H9 (cell line): ENCODE measurements around the gene CALCOCO1. TPM values are rescaled to one million over a fixed set of nuclear protein-coding genes. Genes with fewer than 3 reads are reported as not detected.

ENCODE experiments used
- DNase-seq: peaks from one replicate; pipeline ENCODE4 v3.0.0-alpha.2; 2017
- H2AFZ ChIP-seq: one replicate; pipeline ENCODE4 v1.6.1; 2013; ENCODE audit warnings: mild to moderate bottlenecking, low read length, control low read depth, moderate library complexity
- H2AK5ac ChIP-seq: 2 replicates; pipeline ENCODE4 v1.6.1; 2013; ENCODE audit warnings: low read length, control low read depth, mixed read lengths; ENCODE audit not compliant: insufficient read length
- H2BK120ac ChIP-seq: one replicate; pipeline ENCODE4 v1.6.1; 2013; ENCODE audit warnings: low read depth, mild to moderate bottlenecking, low read length, control low read depth, inconsistent platforms; ENCODE audit not compliant: poor library complexity, severe bottlenecking
- H2BK12ac ChIP-seq: 2 replicates; pipeline ENCODE4 v1.6.1; 2013; ENCODE audit warnings: low read length, control low read depth, mixed read lengths, low read depth; ENCODE audit not compliant: insufficient read length
- H2BK15ac ChIP-seq: 2 replicates; pipeline ENCODE4 v1.6.1; 2013; ENCODE audit warnings: low read depth, low read length, control low read depth
- H2BK20ac ChIP-seq: one replicate; pipeline ENCODE4 v1.6.1; 2013; ENCODE audit warnings: low read depth, mild to moderate bottlenecking, low read length, control low read depth, inconsistent platforms; ENCODE audit not compliant: poor library complexity, severe bottlenecking
- H2BK5ac ChIP-seq: 2 replicates; pipeline ENCODE4 v1.6.1; 2013; ENCODE audit warnings: low read length, control low read depth, mixed read lengths; ENCODE audit not compliant: insufficient read length
- H3K14ac ChIP-seq: 2 replicates; pipeline ENCODE4 v1.6.1; 2013; ENCODE audit warnings: low read length, control low read depth; ENCODE audit not compliant: insufficient read depth
- H3K18ac ChIP-seq: 2 replicates; pipeline ENCODE4 v1.6.1; 2013; ENCODE audit warnings: low read depth, mild to moderate bottlenecking, mixed read lengths, low read length, control low read depth; ENCODE audit not compliant: insufficient read length
- H3K23ac ChIP-seq: 2 replicates; pipeline ENCODE4 v1.6.1; 2013; ENCODE audit warnings: low read length, control low read depth, mixed read lengths, low read depth; ENCODE audit not compliant: insufficient read length
- H3K23me2 ChIP-seq: 2 replicates; pipeline ENCODE4 v1.6.1; 2013; ENCODE audit warnings: low read depth, mild to moderate bottlenecking, mixed read lengths, low read length, control low read depth; ENCODE audit not compliant: insufficient read length, poor library complexity, severe bottlenecking
- H3K27ac ChIP-seq: 2 replicates; pipeline ENCODE4 v1.5.1; 2013; ENCODE audit warnings: low read length, control low read depth, mixed read lengths, low read depth; ENCODE audit not compliant: insufficient read length
- H3K27me3 ChIP-seq: 2 replicates; pipeline ENCODE4 v1.6.1; 2013; ENCODE audit warnings: low read length, control low read depth, inconsistent platforms; ENCODE audit not compliant: insufficient read depth
- H3K4ac ChIP-seq: 2 replicates; pipeline ENCODE4 v1.6.1; 2013; ENCODE audit warnings: low read depth, mild to moderate bottlenecking, control low read depth, inconsistent platforms, low read length, moderate library complexity
- H3K4me1 ChIP-seq: 2 replicates; pipeline ENCODE4 v1.6.1; 2013; ENCODE audit warnings: low read length, control low read depth, inconsistent platforms; ENCODE audit not compliant: insufficient read depth
- H3K4me2 ChIP-seq: 2 replicates; pipeline ENCODE4 v1.6.1; 2013; ENCODE audit warnings: low read length, control low read depth, mixed read lengths; ENCODE audit not compliant: insufficient read length, insufficient read depth
- H3K56ac ChIP-seq: 2 replicates; pipeline ENCODE4 v1.6.1; 2013; ENCODE audit warnings: low read depth, mild to moderate bottlenecking, mixed read lengths, low read length, control low read depth; ENCODE audit not compliant: insufficient read length
- H3K79me1 ChIP-seq: 2 replicates; pipeline ENCODE4 v1.6.1; 2013; ENCODE audit warnings: low read depth, mild to moderate bottlenecking, moderate library complexity, low read length, control low read depth, inconsistent platforms; ENCODE audit not compliant: insufficient read depth, poor library complexity, severe bottlenecking
- H3K79me2 ChIP-seq: 2 replicates; pipeline ENCODE4 v1.6.1; 2013; ENCODE audit warnings: low read length, control low read depth, inconsistent platforms; ENCODE audit not compliant: insufficient read depth
- H3K9ac ChIP-seq: 2 replicates; pipeline ENCODE4 v1.6.1; 2013; ENCODE audit warnings: low read length, control low read depth, mixed read lengths; ENCODE audit not compliant: insufficient read length; ENCODE audit errors: extremely low read depth
- H3K9me3 ChIP-seq: one replicate; pipeline ENCODE4 v1.6.1; 2013; ENCODE audit warnings: low read depth, low read length, inconsistent platforms; ENCODE audit not compliant: control insufficient read depth
- H3T11ph ChIP-seq: one replicate; pipeline ENCODE4 v1.6.1; 2013; ENCODE audit warnings: mild to moderate bottlenecking, low read length, control low read depth, inconsistent platforms
- H4K20me1 ChIP-seq: one replicate; pipeline ENCODE4 v1.6.1; 2013; ENCODE audit not compliant: control insufficient read depth, insufficient read length, insufficient read depth
- H4K5ac ChIP-seq: 2 replicates; pipeline ENCODE4 v1.6.1; 2013; ENCODE audit warnings: low read depth, mild to moderate bottlenecking, mixed read lengths, low read length, control low read depth; ENCODE audit not compliant: insufficient read length
- H4K8ac ChIP-seq: replicated peaks from 2 replicates; pipeline ENCODE4 v1.6.1; 2013; ENCODE audit warnings: low read length, control low read depth, mixed read lengths, low read depth; ENCODE audit not compliant: insufficient read length
- H4K91ac ChIP-seq: 2 replicates; pipeline ENCODE4 v1.6.1; 2013; ENCODE audit warnings: low read depth, mild to moderate bottlenecking, moderate library complexity, mixed read lengths, low read length, control low read depth; ENCODE audit not compliant: insufficient read length
- H3K27ac Mint-ChIP-seq, 3 experiments: 2 replicates in 2 of 3; 3 replicates in 1 of 3; pipeline ENCODE4 v1.8.0; 2020 to 2021; ENCODE audit warnings: mixed read lengths in 3 of 3, mild to moderate bottlenecking in 1 of 3, moderate library complexity in 1 of 3
- H3K27me3 Mint-ChIP-seq: 2 replicates; pipeline ENCODE4 v1.8.0; 2021; ENCODE audit warnings: low read depth, mild to moderate bottlenecking, moderate library complexity, mixed read lengths
- H3K36me3 Mint-ChIP-seq, 3 experiments: 2 replicates in 2 of 3; 3 replicates in 1 of 3; pipeline ENCODE4 v1.8.0; 2020 to 2021; ENCODE audit warnings: low read depth in 3 of 3, mixed read lengths in 3 of 3; ENCODE audit not compliant: insufficient read depth in 1 of 3
- H3K4me1 Mint-ChIP-seq, 2 experiments: 2 replicates each; pipeline ENCODE4 v1.8.0; 2020; ENCODE audit warnings: mixed read lengths in 2 of 2
- H3K4me3 Mint-ChIP-seq, 2 experiments: 2 replicates in 1 of 2; 3 replicates in 1 of 2; pipeline ENCODE4 v1.8.0; 2020 to 2021; ENCODE audit warnings: mild to moderate bottlenecking in 2 of 2, mixed read lengths in 2 of 2, moderate library complexity in 1 of 2
- H3K9me3 Mint-ChIP-seq, 2 experiments: 2 replicates in 1 of 2; 3 replicates in 1 of 2; pipeline ENCODE4 v1.8.0; 2020; ENCODE audit warnings: mild to moderate bottlenecking in 2 of 2, mixed read lengths in 2 of 2, moderate library complexity in 1 of 2
- CTCF ChIP-seq: fragments of 200-600 bp; sonication (generic); conservative IDR thresholded peaks from 3 replicates; pipeline ENCODE4 v1.8.0; 2021; ENCODE audit warnings: antibody characterized with exemption, mild to moderate bottlenecking
- WGBS: extraction: QIAGEN DNeasy Blood & Tissue Kit; methylation state at CpG from one replicate; pipeline ENCODE4 v1.1.7; 2013; ENCODE audit warnings: missing lambda C conversion rate, low lambda C conversion rate, mixed read lengths; ENCODE audit not compliant: insufficient read length; ENCODE audit errors: extremely low coverage; 5-methylcytosine and 5-hydroxymethylcytosine counted together
- total RNA-seq: library from RNA; stranded (reverse); gene quantifications from 2 replicates; pipeline ENCODE4 v1.2.1, GENCODE V29; 2021

Gene CALCOCO1
- total RNA-seq, 1 experiment from 2014 or later: 22.3 TPM

GRCh38 chr12:53737093-53737808, 10.0 kb upstream of the CALCOCO1 start:
- Histone ChIP-seq H2AK5ac (no peak overlapping the region), H3K9ac (no peak overlapping the region), H4K91ac (no peak overlapping the region), H3K9me3 (no peaks in the 10 kb centered on the region), H3K18ac (no peak overlapping the region), H4K8ac (no peak overlapping the region), H2BK5ac (no peak overlapping the region), H3K23me2 (peaks cover 19% of the 10 kb centered on the region), H3K14ac (no peak overlapping the region), H3K27me3 (peaks cover 31% of the 10 kb centered on the region; the same call in 1 of the 2 replicates), H2BK120ac (no peak overlapping the region), H3K4me1 (peaks cover 2% of the 10 kb centered on the region; the same call in 1 of the 2 replicates), H2AFZ (no peak overlapping the region), H2BK15ac (no peak overlapping the region), H3K79me2 (no peaks in the 10 kb centered on the region), H3K23ac (no peak overlapping the region), H3K4ac (no peak overlapping the region), H4K20me1 (no peaks in the 10 kb centered on the region), H4K5ac (no peak overlapping the region), H3K4me2 (no peak overlapping the region), H3K56ac (no peak overlapping the region), H2BK12ac (no peak overlapping the region), H3K27ac (no peak overlapping the region), H3K79me1 (no peaks in the 10 kb centered on the region), H3T11ph (no peak overlapping the region), H2BK20ac (no peak overlapping the region)
- WGBS: no CpG with 5 or more reads among the region's 14 CpGs
- H3K9me3 Mint-ChIP-seq: no peaks in the 10 kb centered on the region
- no peak overlapping the region for H3K27ac Mint-ChIP-seq
- peaks cover 8% of the 10 kb centered on the region for H3K27me3 Mint-ChIP-seq
- no peak for TF ChIP-seq CTCF
- no peak overlapping the region for H3K4me3 Mint-ChIP-seq
- peaks cover 10 to 13% of the 10 kb centered on the region in 2 experiments for H3K4me1 Mint-ChIP-seq
- DNase-seq: no peak
- H3K36me3 Mint-ChIP-seq: no peaks in the 10 kb centered on the region
